HUDEP-2 (cell line): ENCODE results near the gene EDN2.

Experiments
- DNase-seq, 76 experiments: peaks; one replicate each; lab custom pipeline; 2025; ENCODE audit not compliant: unreplicated experiment in 76 of 76; lab: John Stamatoyannopoulos, UW

EDN2 gene

DNA sequence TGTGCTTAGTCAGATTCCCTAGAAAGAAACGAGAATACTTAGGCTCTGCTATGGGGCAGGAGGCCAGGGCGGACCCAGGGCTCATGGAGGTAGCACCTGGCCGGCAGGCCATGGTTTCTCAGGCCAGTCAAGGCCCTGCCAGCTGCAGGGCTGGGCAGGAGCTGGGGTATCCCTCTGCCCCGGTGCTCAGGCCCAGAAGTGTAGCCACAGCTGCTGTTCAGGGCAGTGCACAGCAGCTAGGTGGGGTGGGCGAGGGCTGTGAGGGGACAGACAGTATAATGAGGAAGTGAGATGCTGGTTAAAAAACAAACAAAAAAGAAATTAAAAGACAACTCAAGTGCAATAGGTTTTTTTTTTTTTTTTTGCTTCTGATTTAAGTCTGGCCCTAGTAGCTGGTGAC, 34.0 kb upstream of the EDN2 start:
- no peak for DNase-seq

DNA sequence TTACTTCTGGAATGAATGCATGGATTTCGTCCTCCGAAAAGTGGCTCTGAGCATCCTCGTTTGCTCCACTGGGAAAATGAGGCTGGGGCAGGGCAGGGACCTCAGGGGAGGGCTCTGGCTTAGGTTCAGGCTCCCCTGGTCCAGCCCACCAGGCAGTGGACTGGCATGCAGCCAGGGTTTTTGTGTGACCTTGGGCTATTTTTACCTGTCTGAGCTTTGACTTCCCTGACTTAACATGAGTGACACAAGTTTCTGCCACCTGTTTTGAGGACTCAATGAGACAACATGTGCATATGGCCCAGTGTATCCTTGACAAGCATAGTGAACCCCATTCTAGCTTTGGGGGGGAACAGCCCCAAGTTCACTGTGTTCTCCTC, 32.6 kb upstream of the EDN2 start:
- DNase-seq: no peak

DNA sequence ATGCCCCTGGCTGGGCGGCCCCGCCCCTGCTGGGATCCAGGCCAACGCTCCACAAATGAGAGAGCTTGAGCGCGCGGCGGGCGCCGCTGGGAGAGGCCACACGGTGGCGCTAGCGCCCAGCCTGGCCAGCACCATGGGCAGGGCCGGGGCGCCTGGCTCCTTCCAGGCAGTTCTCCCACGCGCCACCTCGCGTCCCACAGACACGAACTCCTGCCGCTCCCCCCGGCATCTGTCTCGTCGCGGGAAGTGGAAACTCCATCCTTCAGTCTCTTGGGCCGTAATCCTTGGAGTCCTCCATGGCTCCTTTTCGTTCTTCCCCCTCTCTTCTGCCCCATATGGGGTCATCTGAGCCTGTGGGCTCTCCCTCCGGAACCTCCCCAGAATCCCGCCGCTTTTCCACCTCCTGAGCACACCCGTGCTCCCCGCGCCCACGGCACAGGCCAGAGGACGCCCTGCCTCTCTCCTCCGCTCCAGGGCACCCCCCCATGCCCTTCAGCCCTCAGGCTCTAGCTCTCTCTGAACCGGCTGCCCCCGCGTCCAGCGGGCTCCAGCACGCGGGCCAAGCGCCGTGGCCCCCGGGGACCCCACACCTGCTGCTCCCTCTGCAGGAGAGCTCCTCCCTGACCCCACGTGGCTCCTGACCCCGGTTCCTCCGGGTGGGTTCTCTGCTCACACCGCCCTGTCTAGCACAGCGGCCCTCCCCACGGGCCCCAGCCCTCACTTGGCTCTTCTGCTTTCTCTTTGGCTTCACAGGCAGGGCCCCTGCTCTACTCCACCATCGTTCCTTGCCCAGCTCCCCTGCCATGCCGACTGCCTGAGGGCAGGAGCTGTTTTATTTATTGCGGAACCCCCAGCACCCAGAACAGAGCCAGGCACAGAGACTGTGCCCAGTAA, 31.9 kb upstream of the EDN2 start:
- peak in 69 of 76 experiments; percentile 1 to 85 (median 65) for DNase-seq

DNA sequence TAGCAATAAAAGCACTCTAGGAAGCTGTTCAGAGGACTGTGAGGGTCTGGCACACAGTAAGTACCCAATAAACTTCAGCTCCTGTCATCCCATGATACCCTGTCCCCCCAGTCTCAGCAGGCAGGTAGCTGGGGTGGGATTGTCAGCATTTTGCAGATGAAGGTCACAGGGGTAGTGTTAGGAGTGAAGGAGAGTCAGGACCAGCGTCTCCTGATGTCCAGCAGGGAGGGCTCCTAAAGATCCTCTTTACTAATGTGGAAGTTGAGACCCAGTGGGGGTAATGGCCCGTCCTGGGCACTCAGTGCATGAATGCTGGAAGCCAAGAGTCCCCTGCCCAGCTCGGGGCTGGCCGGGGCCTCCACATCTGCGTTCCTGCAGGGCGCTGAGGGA, 31.3 kb upstream of the EDN2 start:
- DNase-seq: no peak

DNA sequence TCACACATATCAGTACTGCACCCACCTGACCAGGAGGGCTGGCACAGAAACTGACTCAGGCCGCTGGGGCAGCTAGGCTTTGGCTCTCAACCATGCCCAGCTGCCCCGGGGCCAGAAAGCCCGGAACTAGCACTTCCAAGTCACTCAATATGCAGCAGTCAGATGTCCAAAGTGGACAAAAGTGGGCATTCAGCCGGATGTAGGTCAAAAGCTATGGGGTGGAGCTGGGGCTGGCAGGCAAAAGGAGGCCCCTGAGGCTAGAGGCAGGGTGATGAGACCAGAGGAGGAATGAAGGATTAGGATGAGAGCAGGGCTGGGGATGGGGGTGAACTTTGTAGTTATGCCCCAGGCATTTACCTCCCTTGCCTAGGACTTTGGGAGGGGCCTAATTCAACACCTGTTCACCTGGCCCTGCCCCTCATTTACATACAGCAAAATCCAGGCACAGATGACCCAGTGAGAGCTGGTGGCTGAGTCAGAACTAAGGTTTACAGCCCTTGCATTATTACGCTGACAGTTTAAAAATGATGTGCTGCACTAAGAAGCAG, 30.7 kb upstream of the EDN2 start:
- no peak for DNase-seq

DNA sequence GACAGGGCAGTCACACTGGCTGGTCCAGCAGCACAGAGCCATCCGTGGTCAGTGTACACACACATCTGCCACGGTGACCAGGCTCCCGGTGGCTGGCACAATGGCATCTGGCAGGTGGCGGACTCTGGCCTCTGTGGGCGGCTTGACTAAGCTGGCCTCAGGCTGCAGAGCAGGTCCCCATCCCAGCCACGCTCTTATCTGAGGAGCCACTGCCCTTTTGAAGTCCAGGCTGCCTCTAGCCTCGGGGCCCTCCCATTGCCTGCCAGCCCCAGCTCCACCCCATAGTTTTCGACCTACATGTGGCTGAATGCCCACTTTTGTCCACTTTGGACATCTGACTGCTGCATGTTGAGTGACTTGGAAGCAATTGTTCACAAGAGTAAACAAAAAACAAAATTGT, 29.9 kb upstream of the EDN2 start:
- DNase-seq: peak in 6 of 76 experiments; percentile 8 to 52 (median 22)

DNA sequence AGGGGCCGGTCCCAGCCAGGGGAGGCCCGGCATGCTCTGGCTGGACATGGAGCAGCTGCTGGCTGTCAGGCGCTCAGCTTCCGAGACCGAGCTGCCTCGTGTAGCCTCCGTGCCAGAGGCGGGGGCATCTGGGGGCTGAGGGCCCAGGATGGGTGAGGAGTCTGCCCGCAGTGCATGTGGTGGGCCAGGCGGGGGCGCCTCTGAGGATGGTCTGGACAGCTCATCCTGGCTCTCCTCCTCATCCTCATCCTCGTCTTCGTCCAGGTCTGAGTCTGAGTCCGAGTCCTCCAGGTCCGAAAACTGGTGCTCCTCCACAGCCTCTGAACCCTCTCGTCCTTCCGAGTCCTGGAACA, 28.9 kb upstream of the EDN2 start:
- DNase-seq: peak in 1 of 76 experiments; percentile 8

DNA sequence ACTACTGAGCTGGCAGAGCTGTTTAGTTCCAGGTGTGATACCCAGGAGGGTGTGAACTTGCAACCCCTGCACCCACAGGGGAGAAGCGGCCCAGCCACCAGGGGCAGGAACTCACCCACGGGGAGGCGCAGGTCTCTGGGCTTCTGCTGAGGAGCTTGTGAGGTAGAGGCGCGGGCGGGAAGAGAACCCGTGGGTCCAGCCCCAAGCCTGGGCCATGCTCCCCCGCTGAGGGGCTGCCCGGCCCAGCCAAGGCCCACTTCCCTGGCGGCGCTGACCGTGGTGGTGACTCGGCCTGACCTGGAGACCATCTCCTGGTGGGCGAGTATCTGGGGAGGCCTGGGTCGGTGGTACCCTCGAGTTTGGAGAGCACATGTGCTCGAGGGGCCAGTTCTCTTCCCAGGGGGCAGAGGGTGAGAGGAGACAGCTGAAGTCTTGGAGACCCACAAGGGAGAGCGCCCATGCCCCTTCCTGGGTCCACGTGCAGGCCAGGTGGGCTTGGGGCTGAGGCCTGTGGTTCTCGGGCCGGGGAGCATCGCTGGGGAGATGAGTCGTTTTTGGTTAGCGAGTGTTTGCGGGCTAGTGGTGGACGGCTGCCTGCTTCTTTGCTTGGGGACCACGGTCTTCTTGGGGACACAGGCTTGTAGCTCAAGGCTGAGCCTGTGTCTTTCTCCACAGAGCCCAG, 28.4 kb upstream of the EDN2 start:
- DNase-seq: no peak

DNA sequence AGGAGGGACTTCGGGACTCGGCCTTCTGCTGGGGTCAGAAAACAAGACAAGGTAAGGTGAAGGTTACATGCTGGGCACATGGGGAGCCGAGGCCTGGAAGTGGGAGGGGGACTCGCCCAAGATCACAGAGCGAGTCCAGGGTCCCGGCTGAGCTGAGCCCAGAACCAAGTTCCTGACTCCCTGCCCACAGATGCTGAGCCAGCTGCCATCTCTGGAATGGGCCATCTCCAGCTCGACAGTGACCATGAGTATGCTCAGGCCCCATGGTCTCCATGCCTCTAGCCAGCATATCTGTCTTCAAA, 26.7 kb upstream of the EDN2 start:
- DNase-seq: no peak

DNA sequence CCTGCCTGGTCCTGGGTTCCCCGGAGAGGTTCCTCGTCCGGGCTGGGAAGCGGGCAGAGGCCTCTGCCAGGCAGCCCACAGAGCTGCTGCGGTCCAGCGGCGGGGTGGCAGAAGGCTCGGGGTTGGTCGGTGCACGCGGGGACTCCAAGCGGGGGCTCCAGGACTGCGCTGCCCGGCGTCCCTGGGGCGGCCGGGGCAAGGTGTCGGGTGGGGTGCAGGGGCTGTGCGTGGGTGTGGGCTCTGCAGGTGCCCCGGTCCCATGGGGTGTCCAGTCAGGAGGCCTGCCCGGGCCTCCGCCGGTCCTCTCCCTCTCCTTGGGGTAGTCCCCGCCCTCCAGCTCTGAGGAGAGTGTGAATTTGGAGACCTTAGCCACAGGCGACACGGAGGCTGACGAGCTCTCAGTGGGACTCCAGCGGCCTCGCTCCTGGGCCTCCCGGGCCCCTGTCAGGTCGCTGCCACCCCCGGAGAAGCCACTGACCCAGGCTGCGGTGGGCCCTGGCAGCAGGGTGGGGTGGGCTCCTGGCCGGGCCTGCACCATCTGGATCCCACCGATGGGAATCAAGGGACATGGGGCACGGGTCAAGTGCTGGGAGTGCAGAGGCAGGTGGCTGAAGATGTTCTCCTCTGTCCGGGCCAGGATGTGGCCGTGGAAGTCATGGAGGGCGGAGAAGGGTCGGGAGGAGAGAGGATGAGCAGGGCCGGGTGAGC, 26.2 kb upstream of the EDN2 start:
- no peak for DNase-seq

DNA sequence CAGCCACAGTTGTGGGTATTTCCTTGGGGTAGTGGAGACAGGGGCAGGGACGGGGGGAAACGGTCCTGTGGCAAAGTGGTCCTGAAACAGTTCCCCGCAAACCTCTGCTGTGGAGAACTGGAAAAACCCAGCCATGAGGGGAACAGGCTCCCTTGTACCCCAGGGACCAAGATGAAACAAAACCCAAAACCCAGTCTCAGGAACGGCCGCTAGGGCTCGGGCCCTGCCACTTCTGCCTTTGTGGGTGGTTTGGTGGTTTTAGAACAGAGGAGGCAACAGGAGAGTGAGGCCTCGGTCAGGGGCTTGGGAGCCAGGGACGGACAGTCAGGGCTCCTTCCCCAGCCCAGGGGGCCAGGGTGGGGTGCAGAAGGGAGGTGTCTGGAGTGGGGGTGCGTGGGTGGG, 24.8 kb upstream of the EDN2 start:
- DNase-seq: no peak

DNA sequence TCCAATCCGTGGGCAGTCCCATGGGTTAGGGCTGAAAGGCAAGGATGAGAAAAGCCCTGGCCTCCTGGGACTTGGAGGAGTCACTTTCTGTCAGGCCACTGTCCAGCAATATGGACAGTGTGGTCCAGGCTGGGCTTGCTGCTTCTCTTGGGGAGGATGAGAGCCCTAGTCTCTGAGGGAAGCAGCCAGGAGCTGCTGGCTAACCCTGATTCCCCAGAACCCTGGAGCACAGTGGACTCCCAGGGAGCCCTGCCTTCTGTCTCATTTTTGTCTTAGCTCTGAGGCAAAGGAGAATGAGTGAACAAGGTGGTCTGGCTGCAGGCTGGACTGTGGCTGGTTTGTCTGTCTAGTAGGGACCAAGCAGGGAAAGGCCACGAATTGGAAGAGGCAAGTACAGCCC, 23.8 kb upstream of the EDN2 start:
- no peak for DNase-seq

DNA sequence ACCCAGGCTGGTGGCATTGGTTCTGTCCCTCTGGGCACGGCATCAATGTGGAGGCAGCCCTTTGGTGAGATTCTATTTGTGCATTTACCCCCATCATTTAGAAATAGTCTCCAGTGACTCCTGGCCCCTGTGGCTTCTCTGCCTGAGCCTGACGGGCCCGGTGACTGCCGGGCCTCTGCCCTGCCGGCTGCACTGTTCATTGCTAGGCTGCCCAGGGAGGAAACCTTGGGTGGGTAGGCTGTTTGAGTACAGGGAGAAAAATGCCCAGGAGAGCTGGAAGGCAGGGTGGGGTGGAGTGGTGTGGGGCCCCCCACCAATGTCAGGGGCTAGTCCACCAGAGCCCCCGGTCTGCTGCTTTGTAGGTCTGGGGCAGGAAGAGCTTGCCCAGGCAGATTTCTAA, 23.4 kb upstream of the EDN2 start:
- no peak for DNase-seq

DNA sequence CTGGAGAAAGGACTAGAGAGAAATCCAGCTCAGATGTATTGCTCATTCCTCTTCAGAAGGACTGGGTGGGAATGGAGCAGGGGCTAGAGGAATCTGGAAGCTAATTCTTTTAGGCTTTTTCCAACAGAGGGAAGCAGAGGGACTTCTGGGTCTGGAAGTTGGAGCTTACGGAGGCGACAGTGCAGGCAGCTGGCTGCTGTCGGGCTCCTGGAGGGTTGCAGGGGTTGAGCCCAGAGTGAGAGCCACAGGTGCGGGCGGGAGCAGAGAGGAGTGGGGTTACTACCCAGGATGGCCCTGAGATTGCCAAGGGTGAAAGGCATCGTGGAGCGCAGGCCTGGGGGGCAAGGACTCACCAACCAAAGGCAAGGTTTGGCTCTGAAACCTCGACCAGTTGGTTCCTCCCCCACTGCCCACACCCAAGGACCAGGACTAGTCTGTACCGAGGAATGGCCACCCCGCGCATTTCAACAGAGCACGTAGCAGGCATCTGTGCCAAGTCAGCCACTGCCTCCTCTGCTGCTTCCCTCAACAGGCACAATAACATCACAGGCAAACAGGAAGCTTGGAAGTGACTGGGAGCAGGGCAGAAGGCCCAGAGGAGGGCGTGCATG, 22.7 kb upstream of the EDN2 start:
- DNase-seq: no peak

DNA sequence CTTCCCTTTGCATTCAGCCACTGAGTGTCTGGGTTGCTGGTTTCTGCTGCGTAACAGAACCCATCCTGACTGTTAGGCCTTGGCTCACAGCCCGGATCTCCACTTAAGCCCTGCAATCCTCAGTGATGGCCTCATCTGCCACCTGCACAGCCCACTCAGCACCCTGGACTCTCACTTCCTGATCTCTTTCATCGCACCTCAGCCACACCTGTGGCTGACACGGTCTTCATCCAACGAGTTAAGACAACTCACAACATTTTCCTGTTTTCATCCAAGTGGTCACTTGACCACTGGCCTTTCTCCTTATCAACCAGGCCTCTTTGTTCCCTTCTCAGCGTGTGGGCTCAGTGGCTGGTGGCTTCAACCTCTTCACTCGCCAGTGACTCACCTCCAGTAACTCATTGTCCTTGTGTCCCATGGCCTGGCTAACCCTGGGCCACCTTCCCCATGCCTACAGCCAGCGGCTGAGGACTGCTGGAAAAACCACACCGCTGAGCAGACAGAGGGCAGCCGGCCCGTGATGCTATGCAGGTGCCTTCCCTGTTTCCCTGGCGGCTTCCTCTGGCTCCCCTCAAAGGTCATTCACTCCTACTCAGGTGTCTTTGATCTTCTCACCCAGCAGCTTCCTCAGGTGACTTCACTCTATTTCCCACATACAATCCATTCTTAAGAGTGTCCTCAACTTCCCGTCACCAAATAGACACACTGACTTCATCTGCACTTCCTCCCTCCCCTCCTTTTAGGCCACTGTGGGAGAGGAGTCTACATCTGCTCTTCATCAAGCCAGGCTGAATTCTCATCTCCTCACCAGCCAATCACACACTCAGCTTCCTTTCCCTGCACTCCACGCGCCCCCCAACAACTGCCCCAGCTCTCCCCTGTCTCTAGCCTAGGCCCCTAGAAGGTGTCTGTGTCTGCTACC, 19.9 kb upstream of the EDN2 start:
- no peak for DNase-seq

DNA sequence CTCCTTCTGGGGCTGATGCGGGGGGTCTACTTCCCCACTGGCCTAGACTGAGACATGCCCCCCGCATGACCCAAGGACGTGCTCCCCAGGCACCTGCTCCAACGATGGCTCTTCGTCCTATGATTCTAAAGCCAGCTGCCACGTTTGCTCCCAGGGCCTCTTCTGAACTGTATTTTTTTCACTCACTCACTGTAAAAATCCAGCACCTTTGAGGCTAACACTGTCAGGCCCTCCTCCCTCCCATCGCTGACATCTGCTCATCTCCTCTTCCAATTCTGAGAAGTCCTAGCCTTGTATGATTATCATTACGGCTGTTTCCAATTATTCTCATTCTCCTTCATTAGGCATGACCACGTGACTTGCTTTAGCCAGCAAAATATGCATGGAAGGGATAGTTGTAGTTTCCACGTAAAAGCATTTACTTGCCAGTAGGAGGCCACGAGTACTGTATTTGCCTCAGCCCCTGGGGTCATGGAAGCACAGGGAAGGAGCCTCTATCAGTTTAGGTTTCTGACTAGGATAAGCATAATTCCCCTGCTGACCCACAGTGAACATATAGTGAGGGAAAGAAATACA, 19.1 kb upstream of the EDN2 start:
- no peak for DNase-seq

DNA sequence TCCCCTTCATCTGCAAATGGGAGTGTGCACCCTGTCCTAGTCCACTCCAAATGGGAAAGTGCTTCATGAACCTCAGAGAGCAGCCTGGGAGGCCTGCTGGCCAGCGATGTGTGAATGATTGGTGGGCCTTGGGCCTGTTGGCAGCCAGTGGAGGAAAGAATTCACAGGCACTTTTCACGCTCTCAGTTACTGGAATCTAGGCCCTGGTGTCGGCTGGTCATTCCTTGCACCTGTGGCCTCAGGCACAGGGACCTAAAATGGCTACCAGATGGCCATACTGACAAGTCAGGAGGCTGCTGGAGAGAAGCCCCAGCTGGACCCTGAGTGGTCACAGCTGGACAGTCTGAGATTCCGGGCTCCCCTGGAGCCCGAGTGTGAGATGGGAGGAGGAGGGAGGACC, 18.4 kb upstream of the EDN2 start:
- DNase-seq: no peak

DNA sequence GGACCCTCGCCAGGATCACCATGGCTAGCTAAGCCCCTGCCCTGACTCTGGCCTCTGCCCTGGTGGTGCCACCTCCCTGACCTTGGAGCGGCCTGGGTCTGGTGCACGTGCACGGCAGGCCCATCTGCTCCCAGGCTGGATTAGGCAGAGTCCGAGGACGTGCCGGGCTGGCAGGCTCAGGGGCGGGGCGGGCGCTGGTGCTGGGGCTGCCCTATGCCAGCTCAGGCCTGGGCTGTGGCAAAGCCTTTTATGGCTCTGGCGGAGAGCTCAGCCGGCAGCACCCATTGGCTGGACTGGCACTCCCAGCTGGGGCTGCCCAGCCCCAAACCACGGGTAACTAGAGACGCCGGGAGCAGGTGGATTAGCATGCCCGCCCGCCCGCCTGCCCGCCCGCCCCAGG, 17.1 kb upstream of the EDN2 start:
- DNase-seq: no peak

DNA sequence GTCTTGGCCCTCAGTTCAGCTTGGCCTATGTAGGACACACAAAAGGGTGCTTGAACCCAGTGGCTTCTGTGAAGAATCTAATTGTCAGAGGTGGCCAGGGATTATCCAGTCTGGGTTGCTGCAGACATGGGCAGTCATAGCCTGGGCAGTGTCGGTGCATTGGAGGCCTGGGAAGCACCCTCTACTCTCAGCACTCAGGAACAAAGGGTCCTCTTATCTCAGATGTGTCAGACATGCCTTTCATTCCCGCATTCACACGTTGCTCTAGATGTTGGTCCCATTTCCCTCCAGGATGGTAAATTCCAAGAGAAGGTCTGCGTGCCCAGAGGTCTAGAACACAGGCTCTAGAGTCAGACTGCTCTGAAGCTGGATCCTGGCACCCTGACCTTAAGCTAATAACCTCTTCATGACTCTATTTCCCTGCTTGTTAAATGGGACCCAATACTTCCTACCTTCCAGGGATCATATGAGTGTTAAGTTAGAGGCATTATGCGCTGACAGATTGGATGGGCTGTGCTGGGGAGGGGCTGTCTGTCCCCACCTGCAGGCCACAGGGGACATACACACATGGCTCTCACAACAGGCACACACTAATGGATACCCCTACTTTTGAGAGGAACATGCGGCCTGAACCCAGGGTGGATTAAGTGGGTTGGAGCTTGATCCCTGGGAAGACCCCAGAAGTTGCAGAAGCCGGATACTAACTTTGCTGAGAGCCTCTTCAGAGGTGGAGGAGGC, 16.5 kb upstream of the EDN2 start:
- DNase-seq: no peak
